SK-N-SH treated with all-trans-retinoic acid at 6 μM for 48 hours (cell line): ENCODE results near the gene TCERG1L.

Experiments
- CSDC2 ChIP-seq: fragments of 250-450 bp; sonication (Bioruptor Pico); IDR thresholded peaks from 2 replicates; pipeline ENCODE4 v1.5.0; 2020; ENCODE audit warnings: mild to moderate bottlenecking, moderate library complexity
- TOX ChIP-seq: fragments of 250-450 bp; sonication (Bioruptor Pico); IDR thresholded peaks from 2 replicates; pipeline ENCODE4 v1.8.0; 2021; ENCODE audit warnings: mild to moderate bottlenecking, moderate library complexity, borderline replicate concordance
- ZNF70 ChIP-seq: fragments of 450-650 bp; formaldehyde crosslinking; IDR thresholded peaks from 2 replicates; pipeline ENCODE4 v1.5.0; 2020; ENCODE audit warnings: mild to moderate bottlenecking, moderate library complexity
- TF ChIP-seq, protein P1 (sequence below): fragments of 250-450 bp; sonication (Bioruptor Pico); IDR thresholded peaks from 2 replicates; pipeline ENCODE4 v1.5.1; 2020; ENCODE audit warnings: low read depth, mild to moderate bottlenecking, moderate library complexity
- TF ChIP-seq, protein P2 (sequence below): fragments of 250-450 bp; sonication (Bioruptor Pico); IDR thresholded peaks from 2 replicates; pipeline ENCODE4 v1.5.0; 2020; ENCODE audit warnings: mild to moderate bottlenecking, moderate library complexity

DNA sequence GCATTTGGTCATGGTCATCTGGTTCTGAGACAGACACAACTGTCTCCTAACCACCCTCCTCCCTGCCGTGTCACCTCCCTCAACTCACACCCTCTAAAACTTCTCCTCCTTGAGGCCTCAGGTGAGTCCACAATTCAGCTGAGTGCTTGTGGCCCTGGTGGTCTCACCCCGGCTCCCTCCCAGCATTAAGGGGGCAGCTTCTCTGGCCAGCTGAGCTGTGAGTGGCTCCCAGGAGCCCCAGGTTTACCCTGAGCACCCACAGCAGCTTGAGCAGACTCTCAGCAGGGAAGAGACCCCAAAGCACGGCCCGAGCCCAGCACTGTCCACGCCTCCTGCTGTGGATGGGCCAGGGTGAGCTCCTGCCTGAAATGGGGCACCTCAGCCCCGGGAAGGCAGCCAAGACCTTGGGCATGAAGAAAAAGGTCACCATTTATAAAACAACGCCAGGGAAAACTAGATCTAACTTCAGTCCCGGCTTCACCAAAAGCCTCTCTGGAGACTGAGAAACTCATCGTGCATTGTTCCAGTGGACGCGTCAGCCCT is 201.2 kb downstream of the TCERG1L start:
- TF ChIP-seq TOX (CRISPR knock-in tag) (no peak), ZNF70 (CRISPR knock-in tag) (no peak), CSDC2 (CRISPR knock-in tag) (no peak)
- TF ChIP-seq, protein P1, sequence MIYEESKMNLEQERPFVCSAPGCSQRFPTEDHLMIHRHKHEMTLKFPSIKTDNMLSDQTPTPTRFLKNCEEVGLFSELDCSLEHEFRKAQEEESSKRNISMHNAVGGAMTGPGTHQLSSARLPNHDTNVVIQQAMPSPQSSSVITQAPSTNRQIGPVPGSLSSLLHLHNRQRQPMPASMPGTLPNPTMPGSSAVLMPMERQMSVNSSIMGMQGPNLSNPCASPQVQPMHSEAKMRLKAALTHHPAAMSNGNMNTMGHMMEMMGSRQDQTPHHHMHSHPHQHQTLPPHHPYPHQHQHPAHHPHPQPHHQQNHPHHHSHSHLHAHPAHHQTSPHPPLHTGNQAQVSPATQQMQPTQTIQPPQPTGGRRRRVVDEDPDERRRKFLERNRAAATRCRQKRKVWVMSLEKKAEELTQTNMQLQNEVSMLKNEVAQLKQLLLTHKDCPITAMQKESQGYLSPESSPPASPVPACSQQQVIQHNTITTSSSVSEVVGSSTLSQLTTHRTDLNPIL (CRISPR knock-in tag), result no peak
- TF ChIP-seq, protein P2, sequence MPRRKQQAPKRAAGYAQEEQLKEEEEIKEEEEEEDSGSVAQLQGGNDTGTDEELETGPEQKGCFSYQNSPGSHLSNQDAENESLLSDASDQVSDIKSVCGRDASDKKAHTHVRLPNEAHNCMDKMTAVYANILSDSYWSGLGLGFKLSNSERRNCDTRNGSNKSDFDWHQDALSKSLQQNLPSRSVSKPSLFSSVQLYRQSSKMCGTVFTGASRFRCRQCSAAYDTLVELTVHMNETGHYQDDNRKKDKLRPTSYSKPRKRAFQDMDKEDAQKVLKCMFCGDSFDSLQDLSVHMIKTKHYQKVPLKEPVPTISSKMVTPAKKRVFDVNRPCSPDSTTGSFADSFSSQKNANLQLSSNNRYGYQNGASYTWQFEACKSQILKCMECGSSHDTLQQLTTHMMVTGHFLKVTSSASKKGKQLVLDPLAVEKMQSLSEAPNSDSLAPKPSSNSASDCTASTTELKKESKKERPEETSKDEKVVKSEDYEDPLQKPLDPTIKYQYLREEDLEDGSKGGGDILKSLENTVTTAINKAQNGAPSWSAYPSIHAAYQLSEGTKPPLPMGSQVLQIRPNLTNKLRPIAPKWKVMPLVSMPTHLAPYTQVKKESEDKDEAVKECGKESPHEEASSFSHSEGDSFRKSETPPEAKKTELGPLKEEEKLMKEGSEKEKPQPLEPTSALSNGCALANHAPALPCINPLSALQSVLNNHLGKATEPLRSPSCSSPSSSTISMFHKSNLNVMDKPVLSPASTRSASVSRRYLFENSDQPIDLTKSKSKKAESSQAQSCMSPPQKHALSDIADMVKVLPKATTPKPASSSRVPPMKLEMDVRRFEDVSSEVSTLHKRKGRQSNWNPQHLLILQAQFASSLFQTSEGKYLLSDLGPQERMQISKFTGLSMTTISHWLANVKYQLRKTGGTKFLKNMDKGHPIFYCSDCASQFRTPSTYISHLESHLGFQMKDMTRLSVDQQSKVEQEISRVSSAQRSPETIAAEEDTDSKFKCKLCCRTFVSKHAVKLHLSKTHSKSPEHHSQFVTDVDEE, result no peak
